Transverse colon (tissue), 4 donors: Measurements from ENCODE around the gene RPS2.

Experiments
- POLR2A ChIP-seq: fragments of 450-650 bp; IDR thresholded peaks from one replicate; pipeline ENCODE4 v1.6.1; 2016; ENCODE audit warnings: antibody characterized with exemption, mild to moderate bottlenecking, moderate library complexity
- POLR2AphosphoS5 ChIP-seq, 3 donors: sonication (generic); formaldehyde crosslinking; IDR thresholded peaks; one replicate each; pipeline ENCODE4 v1.6.1; 2016; ENCODE audit warnings: antibody characterized with exemption in 3 of 3
- TF ChIP-seq, protein P1 (sequence below), 5 experiments: fragments of 200-600 bp in 3 of 5; fragments of 450-650 bp in 2 of 5; sonication (generic) in 3 of 5; IDR thresholded peaks; 1 replicate in 2 of 5; 2 replicates in 3 of 5; pipeline ENCODE4 v1.5.1; 2016 to 2017; ENCODE audit warnings: antibody characterized with exemption in 5 of 5, inconsistent platforms in 3 of 5, mild to moderate bottlenecking in 2 of 5, moderate library complexity in 1 of 5

DNA sequence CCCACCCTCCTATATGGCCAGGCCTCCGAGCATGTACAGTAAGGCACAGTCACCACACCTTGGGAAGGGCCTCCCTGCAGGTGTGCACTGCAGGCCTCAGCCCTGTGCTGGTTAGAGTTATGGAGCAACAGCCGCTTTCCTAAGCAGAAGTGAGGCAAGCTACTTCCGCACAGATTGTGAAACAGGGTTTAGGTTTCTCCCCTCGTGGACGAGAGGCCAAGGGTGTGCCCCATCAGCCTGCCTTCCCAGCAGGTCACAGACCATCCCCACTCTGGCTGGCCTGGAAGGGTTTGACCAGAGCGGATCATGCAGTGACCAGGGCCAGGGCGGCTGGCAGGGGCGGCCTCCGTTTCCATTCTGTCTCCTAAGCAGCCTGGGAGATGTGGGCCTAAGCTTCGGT lies 26.3 kb downstream of the RPS2 start:
- no peak for TF ChIP-seq POLR2A
- no peak for TF ChIP-seq POLR2AphosphoS5 (IDR thresholded peaks at IDR 0.05)
- TF ChIP-seq, protein P1, sequence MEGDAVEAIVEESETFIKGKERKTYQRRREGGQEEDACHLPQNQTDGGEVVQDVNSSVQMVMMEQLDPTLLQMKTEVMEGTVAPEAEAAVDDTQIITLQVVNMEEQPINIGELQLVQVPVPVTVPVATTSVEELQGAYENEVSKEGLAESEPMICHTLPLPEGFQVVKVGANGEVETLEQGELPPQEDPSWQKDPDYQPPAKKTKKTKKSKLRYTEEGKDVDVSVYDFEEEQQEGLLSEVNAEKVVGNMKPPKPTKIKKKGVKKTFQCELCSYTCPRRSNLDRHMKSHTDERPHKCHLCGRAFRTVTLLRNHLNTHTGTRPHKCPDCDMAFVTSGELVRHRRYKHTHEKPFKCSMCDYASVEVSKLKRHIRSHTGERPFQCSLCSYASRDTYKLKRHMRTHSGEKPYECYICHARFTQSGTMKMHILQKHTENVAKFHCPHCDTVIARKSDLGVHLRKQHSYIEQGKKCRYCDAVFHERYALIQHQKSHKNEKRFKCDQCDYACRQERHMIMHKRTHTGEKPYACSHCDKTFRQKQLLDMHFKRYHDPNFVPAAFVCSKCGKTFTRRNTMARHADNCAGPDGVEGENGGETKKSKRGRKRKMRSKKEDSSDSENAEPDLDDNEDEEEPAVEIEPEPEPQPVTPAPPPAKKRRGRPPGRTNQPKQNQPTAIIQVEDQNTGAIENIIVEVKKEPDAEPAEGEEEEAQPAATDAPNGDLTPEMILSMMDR (IDR thresholded peaks at IDR 0.05) = no peak
